Measurements from ENCODE around the gene FASTKD1.

DNA sequence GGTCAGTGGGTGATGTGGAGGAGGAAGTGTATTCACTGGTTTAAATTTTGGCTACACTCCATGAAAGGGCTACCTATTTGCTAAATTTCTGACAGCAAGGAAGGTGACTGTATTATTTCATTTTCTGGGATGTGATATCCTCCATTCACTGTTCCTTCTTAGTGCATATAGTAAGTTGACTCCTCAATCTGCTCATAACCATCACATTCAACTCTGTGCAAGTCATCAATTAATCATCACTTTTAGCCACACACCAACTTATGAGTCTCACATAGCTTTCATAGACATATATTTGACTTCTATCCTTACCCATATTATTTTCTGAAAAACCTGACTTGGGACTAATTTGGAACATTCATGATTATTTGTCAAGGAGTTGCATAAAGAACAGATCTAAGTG lies 47.2 kb downstream of the FASTKD1 start:
- TF ChIP-seq, protein P1, sequence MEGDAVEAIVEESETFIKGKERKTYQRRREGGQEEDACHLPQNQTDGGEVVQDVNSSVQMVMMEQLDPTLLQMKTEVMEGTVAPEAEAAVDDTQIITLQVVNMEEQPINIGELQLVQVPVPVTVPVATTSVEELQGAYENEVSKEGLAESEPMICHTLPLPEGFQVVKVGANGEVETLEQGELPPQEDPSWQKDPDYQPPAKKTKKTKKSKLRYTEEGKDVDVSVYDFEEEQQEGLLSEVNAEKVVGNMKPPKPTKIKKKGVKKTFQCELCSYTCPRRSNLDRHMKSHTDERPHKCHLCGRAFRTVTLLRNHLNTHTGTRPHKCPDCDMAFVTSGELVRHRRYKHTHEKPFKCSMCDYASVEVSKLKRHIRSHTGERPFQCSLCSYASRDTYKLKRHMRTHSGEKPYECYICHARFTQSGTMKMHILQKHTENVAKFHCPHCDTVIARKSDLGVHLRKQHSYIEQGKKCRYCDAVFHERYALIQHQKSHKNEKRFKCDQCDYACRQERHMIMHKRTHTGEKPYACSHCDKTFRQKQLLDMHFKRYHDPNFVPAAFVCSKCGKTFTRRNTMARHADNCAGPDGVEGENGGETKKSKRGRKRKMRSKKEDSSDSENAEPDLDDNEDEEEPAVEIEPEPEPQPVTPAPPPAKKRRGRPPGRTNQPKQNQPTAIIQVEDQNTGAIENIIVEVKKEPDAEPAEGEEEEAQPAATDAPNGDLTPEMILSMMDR (IDR thresholded peaks at IDR 0.05 in 2 of 3, conservative IDR thresholded peaks at IDR 0.05 in 1 of 3; ENCODE audit: borderline replicate concordance in 1 of 3, insufficient read depth in 1 of 3, low read depth in 2 of 3, low read length in 2 of 3): no peak
- TF ChIP-seq, protein P2, sequence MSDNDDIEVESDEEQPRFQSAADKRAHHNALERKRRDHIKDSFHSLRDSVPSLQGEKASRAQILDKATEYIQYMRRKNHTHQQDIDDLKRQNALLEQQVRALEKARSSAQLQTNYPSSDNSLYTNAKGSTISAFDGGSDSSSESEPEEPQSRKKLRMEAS (IDR thresholded peaks at IDR 0.05): no peak
- TF ChIP-seq POLR2A (IDR thresholded peaks at IDR 0.05; ENCODE audit: borderline replicate concordance, extremely low read depth, insufficient read depth, insufficient read length) (no peak), POLR2AphosphoS5 (IDR thresholded peaks at IDR 0.05; ENCODE audit: low read depth, low read length) (no peak), YY1 (IDR thresholded peaks at IDR 0.05; ENCODE audit: extremely low read depth, insufficient replicate concordance, low read depth, low read length) (no peak), EZH2 (IDR thresholded peaks at IDR 0.05) (no peak), SIN3A (IDR thresholded peaks at IDR 0.05; ENCODE audit: low read depth) (no peak), CBX3 (IDR thresholded peaks at IDR 0.05; ENCODE audit: low read depth) (no peak), ZNF274 (IDR thresholded peaks at IDR 0.05; ENCODE audit: low read depth, low read length) (no peak)

Data from HCT116 (cell line).